A549 (cell line): ENCODE results near the gene DTX3.

Source experiments
- CBX2 ChIP-seq: fragments of 200-600 bp; sonication (generic); IDR thresholded peaks from 2 replicates; pipeline ENCODE4 v1.6.1; 2016; ENCODE audit warnings: low read depth, mild to moderate bottlenecking, borderline replicate concordance
- NR3C1 ChIP-seq: fragments of >200 bp; sonication (Bioruptor Twin); formaldehyde crosslinking; IDR thresholded peaks from 3 replicates; pipeline ENCODE4 v1.6.1; 2017
- POLR2A ChIP-seq: IDR thresholded peaks from 2 replicates; pipeline ENCODE4 v1.6.1; 2012; ENCODE audit warnings: mild to moderate bottlenecking, low read length
- POLR2AphosphoS2 ChIP-seq: conservative IDR thresholded peaks from 2 replicates; pipeline ENCODE4 v1.6.1; 2012; ENCODE audit warnings: low read length, improper control_type of control experiment, inconsistent platforms
- SMC3 ChIP-seq: fragments of >200 bp; sonication (Bioruptor Twin); formaldehyde crosslinking; IDR thresholded peaks from 3 replicates; pipeline ENCODE4 v1.6.1; 2018; ENCODE audit warnings: inconsistent platforms
- TF ChIP-seq, protein P1 (sequence below): fragments of >200 bp; sonication (Bioruptor Twin); formaldehyde crosslinking; IDR thresholded peaks from 3 replicates; pipeline ENCODE4 v1.5.1; 2016

DNA sequence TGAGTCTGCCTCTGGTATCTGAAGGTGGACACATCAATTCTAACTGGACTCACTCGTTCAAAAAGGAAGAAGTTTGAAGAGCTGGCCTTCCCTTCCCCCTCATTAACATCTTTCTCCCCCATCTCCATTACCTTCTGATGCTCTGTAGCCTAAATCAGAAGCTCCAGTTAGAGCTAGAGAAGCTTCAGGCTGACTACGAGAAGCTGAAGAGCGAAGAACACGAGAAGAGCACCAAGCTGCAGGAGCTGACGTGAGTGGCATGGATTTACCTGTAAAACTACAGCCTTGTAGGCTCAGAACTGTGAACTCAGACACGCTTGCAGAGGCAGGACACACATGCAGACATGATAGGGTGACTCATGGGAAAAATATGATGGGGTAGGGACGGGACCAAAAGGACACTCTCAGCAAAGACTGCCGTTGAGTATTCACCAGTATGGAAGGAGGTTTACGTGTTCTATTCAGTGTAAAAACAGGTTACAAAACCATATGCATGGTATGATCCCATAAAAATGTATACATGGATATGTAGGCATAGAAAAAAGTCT lies 27.9 kb upstream of the DTX3 start:
- TF ChIP-seq, protein P1, sequence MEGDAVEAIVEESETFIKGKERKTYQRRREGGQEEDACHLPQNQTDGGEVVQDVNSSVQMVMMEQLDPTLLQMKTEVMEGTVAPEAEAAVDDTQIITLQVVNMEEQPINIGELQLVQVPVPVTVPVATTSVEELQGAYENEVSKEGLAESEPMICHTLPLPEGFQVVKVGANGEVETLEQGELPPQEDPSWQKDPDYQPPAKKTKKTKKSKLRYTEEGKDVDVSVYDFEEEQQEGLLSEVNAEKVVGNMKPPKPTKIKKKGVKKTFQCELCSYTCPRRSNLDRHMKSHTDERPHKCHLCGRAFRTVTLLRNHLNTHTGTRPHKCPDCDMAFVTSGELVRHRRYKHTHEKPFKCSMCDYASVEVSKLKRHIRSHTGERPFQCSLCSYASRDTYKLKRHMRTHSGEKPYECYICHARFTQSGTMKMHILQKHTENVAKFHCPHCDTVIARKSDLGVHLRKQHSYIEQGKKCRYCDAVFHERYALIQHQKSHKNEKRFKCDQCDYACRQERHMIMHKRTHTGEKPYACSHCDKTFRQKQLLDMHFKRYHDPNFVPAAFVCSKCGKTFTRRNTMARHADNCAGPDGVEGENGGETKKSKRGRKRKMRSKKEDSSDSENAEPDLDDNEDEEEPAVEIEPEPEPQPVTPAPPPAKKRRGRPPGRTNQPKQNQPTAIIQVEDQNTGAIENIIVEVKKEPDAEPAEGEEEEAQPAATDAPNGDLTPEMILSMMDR, result no peak
- no peak for TF ChIP-seq CBX2
- TF ChIP-seq POLR2A, result no peak
- TF ChIP-seq NR3C1, result no peak
- no peak for TF ChIP-seq SMC3
- TF ChIP-seq POLR2AphosphoS2, result no peak
